ENCODE results near the gene NFE2L2.

DNA sequence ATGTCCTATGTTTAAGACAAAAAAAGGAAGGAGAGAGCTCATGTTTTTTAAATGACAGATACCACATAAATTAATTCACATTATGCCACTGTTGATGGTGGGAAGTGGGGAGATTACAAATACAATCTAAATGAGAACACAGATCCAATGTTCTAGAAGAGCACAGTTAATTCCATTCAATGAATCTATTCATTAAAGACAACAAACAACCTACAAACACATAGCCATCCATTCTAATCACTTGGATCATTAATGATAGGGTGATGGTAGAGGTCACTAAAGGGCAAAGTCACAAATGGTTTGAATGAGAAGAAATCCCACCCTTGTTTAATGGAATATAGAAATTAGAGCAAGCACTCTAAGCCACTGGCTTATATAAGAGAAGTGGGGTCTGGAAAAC, 30.3 kb downstream of the NFE2L2 start:
- TF ChIP-seq, protein P1, sequence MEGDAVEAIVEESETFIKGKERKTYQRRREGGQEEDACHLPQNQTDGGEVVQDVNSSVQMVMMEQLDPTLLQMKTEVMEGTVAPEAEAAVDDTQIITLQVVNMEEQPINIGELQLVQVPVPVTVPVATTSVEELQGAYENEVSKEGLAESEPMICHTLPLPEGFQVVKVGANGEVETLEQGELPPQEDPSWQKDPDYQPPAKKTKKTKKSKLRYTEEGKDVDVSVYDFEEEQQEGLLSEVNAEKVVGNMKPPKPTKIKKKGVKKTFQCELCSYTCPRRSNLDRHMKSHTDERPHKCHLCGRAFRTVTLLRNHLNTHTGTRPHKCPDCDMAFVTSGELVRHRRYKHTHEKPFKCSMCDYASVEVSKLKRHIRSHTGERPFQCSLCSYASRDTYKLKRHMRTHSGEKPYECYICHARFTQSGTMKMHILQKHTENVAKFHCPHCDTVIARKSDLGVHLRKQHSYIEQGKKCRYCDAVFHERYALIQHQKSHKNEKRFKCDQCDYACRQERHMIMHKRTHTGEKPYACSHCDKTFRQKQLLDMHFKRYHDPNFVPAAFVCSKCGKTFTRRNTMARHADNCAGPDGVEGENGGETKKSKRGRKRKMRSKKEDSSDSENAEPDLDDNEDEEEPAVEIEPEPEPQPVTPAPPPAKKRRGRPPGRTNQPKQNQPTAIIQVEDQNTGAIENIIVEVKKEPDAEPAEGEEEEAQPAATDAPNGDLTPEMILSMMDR (optimal IDR thresholded peaks at IDR 0.05 in 1 of 3, IDR thresholded peaks at IDR 0.05 in 1 of 3, conservative IDR thresholded peaks at IDR 0.05 in 1 of 3; ENCODE audit: extremely low read depth in 1 of 3, insufficient read depth in 2 of 3, low read length in 3 of 3): no peak
- TF ChIP-seq EZH2 (IDR thresholded peaks at IDR 0.05; ENCODE audit: low read length): no peak
